Colonic mucosa (tissue), 4 donors: ENCODE measurements around the gene MTUS2. TPM values are rescaled to one million over a fixed set of nuclear protein-coding genes. Genes with fewer than 3 reads are reported as not detected.
A peak's percentile ranks its signal among the peaks of the same experiment; 100 is the strongest.

Source experiments
- DNase-seq: peaks from one replicate; pipeline ENCODE4 v3.0.0-alpha.2; 2020
- H3K27ac ChIP-seq: fragments of 200-600 bp; one replicate; pipeline ENCODE4 v1.8.0; 2021
- H3K27me3 ChIP-seq: fragments of 200-600 bp; one replicate; pipeline ENCODE4 v1.8.0; 2021
- H3K36me3 ChIP-seq: fragments of 200-600 bp; one replicate; pipeline ENCODE4 v1.8.0; 2021
- H3K4me1 ChIP-seq: fragments of 200-600 bp; one replicate; pipeline ENCODE4 v1.8.0; 2021; ENCODE audit warnings: mild to moderate bottlenecking
- H3K4me3 ChIP-seq: fragments of 200-600 bp; one replicate; pipeline ENCODE4 v1.8.0; 2021
- H3K9ac ChIP-seq, 2 donors: one replicate each; pipeline ENCODE4 v1.7.0; 2013; ENCODE audit warnings: control low read depth in 2 of 2, low read depth in 2 of 2, low read length in 2 of 2
- H3K9me3 ChIP-seq: fragments of 200-600 bp; one replicate; pipeline ENCODE4 v1.8.0; 2021
- intact Hi-C: fragments of 100-400 bp; cut with DNase I; formaldehyde crosslinking; loops from one replicate; pipeline ENCODE4 v1.14.1; 2022
- total RNA-seq, 2 donors: library from RNA; stranded (reverse); fragmentation: NEBNext Ultra II Directional in 1 of 2; extraction: Animal tissue kit (Norgen Biotek cat#: 25700) in 1 of 2; gene quantifications; one replicate each; pipeline ENCODE4 v1.2.1, GENCODE V29; 2021
- TF ChIP-seq, protein P1 (sequence below): fragments of 200-600 bp; IDR thresholded peaks from one replicate; pipeline ENCODE4 v1.8.0; 2022; ENCODE audit warnings: antibody characterized with exemption, mild to moderate bottlenecking
- donor health status: healthy.
- donor health status: DM: no; HTN: no; CAD: no.
- donor health status: DM: no; HTN: no; CAD: no.

Gene MTUS2
- total RNA-seq, 2 donors from 2014 or later = 0.11 to 0.40 TPM

GRCh38 chr13:29429286-29429900 lies 609.3 kb downstream of the MTUS2 start:
- Histone ChIP-seq H3K36me3 (no peaks in the 10 kb centered on the region), H3K9ac (no peak overlapping the region), H3K4me1 (no peaks in the 10 kb centered on the region), H3K27ac (no peak overlapping the region), H3K27me3 (no peaks in the 10 kb centered on the region), H3K9me3 (no peaks in the 10 kb centered on the region), H3K4me3 (no peak overlapping the region)
- no peak for DNase-seq
- intact Hi-C loops = no loop called here
- TF ChIP-seq, protein P1, sequence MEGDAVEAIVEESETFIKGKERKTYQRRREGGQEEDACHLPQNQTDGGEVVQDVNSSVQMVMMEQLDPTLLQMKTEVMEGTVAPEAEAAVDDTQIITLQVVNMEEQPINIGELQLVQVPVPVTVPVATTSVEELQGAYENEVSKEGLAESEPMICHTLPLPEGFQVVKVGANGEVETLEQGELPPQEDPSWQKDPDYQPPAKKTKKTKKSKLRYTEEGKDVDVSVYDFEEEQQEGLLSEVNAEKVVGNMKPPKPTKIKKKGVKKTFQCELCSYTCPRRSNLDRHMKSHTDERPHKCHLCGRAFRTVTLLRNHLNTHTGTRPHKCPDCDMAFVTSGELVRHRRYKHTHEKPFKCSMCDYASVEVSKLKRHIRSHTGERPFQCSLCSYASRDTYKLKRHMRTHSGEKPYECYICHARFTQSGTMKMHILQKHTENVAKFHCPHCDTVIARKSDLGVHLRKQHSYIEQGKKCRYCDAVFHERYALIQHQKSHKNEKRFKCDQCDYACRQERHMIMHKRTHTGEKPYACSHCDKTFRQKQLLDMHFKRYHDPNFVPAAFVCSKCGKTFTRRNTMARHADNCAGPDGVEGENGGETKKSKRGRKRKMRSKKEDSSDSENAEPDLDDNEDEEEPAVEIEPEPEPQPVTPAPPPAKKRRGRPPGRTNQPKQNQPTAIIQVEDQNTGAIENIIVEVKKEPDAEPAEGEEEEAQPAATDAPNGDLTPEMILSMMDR = no peak

DNA sequence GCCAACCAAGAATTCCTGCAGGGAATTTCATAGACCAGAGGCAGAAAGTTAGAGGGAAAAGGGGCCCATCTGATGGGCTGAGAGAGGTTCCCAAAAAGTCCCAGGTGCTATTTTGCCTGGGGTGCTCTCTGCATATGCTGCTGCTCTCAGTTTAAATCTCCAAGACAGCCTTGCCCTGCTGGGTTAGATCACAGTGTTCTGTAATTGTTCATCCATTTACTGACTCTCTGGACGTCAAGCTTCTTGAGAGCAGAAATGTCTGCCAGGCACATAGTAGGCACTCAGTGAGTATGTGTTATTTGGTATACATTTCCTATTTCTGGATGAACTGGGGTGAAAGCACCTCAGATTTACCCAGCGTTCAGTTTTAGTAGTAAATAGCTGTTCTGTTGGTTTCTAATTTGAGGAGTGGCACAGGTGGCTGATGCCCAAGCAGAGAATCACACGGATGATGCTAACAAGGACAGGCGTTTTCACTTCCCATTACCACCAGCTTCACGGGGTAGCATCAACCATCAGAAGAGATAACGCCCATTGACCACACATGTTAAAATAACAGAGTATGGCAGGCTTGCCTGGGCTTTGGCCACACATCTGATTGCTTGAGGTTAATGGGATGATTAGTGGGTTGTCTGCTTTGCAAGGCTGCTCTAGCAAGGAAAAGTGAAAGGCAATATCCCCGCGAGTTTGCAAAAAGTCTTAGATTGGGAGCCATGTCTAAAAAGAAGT lies 614.2 kb downstream of the MTUS2 start:
- TF ChIP-seq, protein P1 = no peak
- no peaks in the 10 kb centered on the region for H3K27me3 ChIP-seq
- H3K9me3 ChIP-seq = no peaks in the 10 kb centered on the region
- intact Hi-C loops = no loop called here
- H3K9ac ChIP-seq = no peak overlapping the region
- DNase-seq = no peak
- no peak overlapping the region for H3K27ac ChIP-seq
- no peaks in the 10 kb centered on the region for H3K4me1 ChIP-seq
- no peaks in the 10 kb centered on the region for H3K36me3 ChIP-seq
- H3K4me3 ChIP-seq = no peak overlapping the region

- Histone ChIP-seq H3K9ac (no peak overlapping the region), H3K27ac (peak overlapping the region; percentile 2), H3K9me3 (no peaks in the 10 kb centered on the region), H3K4me3 (no peak overlapping the region), H3K36me3 (no peaks in the 10 kb centered on the region), H3K4me1 (no peaks in the 10 kb centered on the region), H3K27me3 (no peaks in the 10 kb centered on the region)
- intact Hi-C loops = no loop called here
- TF ChIP-seq, protein P1 = no peak
- no peak for DNase-seq
Observed at GRCh38 chr13:29435125-29435911, 615.2 kb downstream of the MTUS2 start.

DNA sequence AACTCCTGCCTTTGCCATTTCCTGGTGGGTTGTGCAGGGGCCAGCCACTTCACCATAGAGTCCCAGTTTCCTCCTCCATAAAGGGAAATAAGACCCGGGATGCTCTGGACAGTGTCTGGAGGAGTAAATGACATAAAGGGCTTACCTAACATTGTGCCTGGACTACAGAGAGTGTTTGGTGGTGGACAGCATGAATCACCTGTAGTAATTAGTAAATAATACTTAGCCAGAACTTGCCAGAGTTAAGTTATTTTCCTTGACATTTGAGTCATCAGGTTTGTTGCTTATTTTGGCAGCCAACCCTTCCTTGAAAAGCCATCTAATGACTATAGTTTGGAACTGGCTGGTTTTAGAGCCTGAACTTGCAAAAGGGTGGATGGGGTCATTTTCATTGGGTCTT lies 616.2 kb downstream of the MTUS2 start:
- H3K36me3 ChIP-seq = no peaks in the 10 kb centered on the region
- no peak overlapping the region for H3K9ac ChIP-seq
- H3K27ac ChIP-seq = no peak overlapping the region
- DNase-seq = no peak
- H3K9me3 ChIP-seq = no peaks in the 10 kb centered on the region
- TF ChIP-seq, protein P1 = no peak
- intact Hi-C loops = no loop called here
- no peak overlapping the region for H3K4me3 ChIP-seq
- no peaks in the 10 kb centered on the region for H3K27me3 ChIP-seq
- no peaks in the 10 kb centered on the region for H3K4me1 ChIP-seq

DNA sequence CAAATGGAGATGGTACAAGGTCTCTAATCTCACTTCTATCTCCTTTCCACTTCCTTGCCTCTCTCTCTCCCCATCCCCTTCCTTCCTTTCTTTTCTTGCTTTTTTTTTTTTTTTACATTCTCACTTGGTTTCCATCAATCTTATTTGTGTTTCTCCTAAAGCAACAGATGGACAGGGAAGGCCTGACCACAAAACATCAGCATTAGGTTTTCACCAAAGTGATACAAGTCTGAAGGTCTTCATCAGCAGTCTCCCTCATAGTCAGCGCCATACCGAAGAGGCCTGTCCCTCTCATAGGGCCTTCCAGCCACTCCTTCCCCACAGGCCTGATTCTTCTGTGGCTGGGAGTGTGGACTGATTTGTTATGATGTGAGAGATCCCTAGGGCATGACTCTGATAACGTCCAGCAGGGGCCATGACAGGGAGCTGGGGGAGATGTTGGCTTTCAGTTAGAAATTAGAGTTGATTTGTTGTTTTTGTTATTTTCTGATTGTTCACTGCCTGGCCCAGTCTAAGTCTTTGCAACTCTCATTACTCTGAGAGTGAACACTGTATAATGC lies 616.7 kb downstream of the MTUS2 start:
- Histone ChIP-seq H3K27ac (no peak overlapping the region), H3K36me3 (no peaks in the 10 kb centered on the region), H3K9ac (no peak overlapping the region), H3K4me1 (no peaks in the 10 kb centered on the region), H3K9me3 (no peaks in the 10 kb centered on the region), H3K27me3 (no peaks in the 10 kb centered on the region), H3K4me3 (no peak overlapping the region)
- intact Hi-C loops = no loop called here
- TF ChIP-seq, protein P1 = no peak
- no peak for DNase-seq
